WTC11 (cell line): ENCODE results near the gene TCP11.

Source experiments
- CREM ChIP-seq: sonication (generic); formaldehyde crosslinking; IDR thresholded peaks from 2 replicates; pipeline ENCODE4 v1.8.1; 2022; ENCODE audit warnings: mild to moderate bottlenecking, missing genetic modification reagents, moderate library complexity
- CTCF ChIP-seq: fragments of 200-600 bp; IDR thresholded peaks from 2 replicates; pipeline ENCODE4 v1.8.0; 2022; ENCODE audit warnings: antibody characterized with exemption
- ESRRA ChIP-seq: sonication (generic); formaldehyde crosslinking; IDR thresholded peaks from 2 replicates; pipeline ENCODE4 v1.8.1; 2022; ENCODE audit warnings: mild to moderate bottlenecking, missing genetic modification reagents, borderline replicate concordance
- ETV6 ChIP-seq: sonication (generic); formaldehyde crosslinking; IDR thresholded peaks from 2 replicates; pipeline ENCODE4 v1.8.1; 2022; ENCODE audit warnings: mild to moderate bottlenecking, missing genetic modification reagents
- TEAD1 ChIP-seq: sonication (generic); formaldehyde crosslinking; IDR thresholded peaks from 2 replicates; pipeline ENCODE4 v1.8.0; 2022; ENCODE audit warnings: mild to moderate bottlenecking, missing genetic modification reagents
- TF ChIP-seq, protein P1 (sequence below): sonication (generic); formaldehyde crosslinking; IDR thresholded peaks from 2 replicates; pipeline ENCODE4 v1.8.1; 2023; ENCODE audit warnings: mild to moderate bottlenecking, moderate library complexity, missing genetic modification reagents

GRCh38 chr6:35139924-35140638 lies 1.1 kb downstream of the TCP11 start:
- TF ChIP-seq TEAD1 (CRISPR knock-in tag) = no peak
- TF ChIP-seq CTCF = peak; percentile 76
- TF ChIP-seq CREM (CRISPR knock-in tag) = no peak
- TF ChIP-seq, protein P1, sequence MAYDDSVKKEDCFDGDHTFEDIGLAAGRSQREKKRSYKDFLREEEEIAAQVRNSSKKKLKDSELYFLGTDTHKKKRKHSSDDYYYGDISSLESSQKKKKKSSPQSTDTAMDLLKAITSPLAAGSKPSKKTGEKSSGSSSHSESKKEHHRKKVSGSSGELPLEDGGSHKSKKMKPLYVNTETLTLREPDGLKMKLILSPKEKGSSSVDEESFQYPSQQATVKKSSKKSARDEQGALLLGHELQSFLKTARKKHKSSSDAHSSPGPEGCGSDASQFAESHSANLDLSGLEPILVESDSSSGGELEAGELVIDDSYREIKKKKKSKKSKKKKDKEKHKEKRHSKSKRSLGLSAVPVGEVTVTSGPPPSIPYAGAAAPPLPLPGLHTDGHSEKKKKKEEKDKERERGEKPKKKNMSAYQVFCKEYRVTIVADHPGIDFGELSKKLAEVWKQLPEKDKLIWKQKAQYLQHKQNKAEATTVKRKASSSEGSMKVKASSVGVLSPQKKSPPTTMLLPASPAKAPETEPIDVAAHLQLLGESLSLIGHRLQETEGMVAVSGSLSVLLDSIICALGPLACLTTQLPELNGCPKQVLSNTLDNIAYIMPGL (CRISPR knock-in tag) = no peak
- TF ChIP-seq ETV6 = no peak
- no peak for TF ChIP-seq ESRRA (CRISPR knock-in tag)
